DMS153 (cell line): ENCODE data around the gene SLC4A2.

Experiments
- DNase-seq: peaks from one replicate; lab custom pipeline; 2025; lab: John Stamatoyannopoulos, UW

SLC4A2 gene

GRCh38 chr7:151093748-151094147 is 34.4 kb downstream of the SLC4A2 start:
- no peak for DNase-seq

GRCh38 chr7:151094675-151095074 is 35.3 kb downstream of the SLC4A2 start:
- no peak for DNase-seq

- no peak for DNase-seq
These were observed 35.9 kb downstream of the SLC4A2 start for GRCh38 chr7:151095123-151095797.

GRCh38 chr7:151095828-151096475 is 36.6 kb downstream of the SLC4A2 start:
- no peak for DNase-seq

GRCh38 chr7:151099486-151100211 is 40.3 kb downstream of the SLC4A2 start:
- no peak for DNase-seq

GRCh38 chr7:151100921-151101320 is 41.5 kb downstream of the SLC4A2 start:
- no peak for DNase-seq

GRCh38 chr7:151101621-151102396 is 42.4 kb downstream of the SLC4A2 start:
- no peak for DNase-seq

GRCh38 chr7:151102991-151103390 is 43.6 kb downstream of the SLC4A2 start:
- no peak for DNase-seq

GRCh38 chr7:151103973-151104372 is 44.6 kb downstream of the SLC4A2 start:
- DNase-seq = no peak

- DNase-seq = no peak
These were observed 45.2 kb downstream of the SLC4A2 start for GRCh38 chr7:151104411-151105235.

- no peak for DNase-seq
These were observed 48.5 kb downstream of the SLC4A2 start for GRCh38 chr7:151107882-151108281.

- no peak for DNase-seq
These were observed 50.0 kb downstream of the SLC4A2 start for GRCh38 chr7:151109094-151110048.

GRCh38 chr7:151110236-151110940 is 51.0 kb downstream of the SLC4A2 start:
- DNase-seq = no peak

GRCh38 chr7:151110941-151111645 is 51.7 kb downstream of the SLC4A2 start:
- peak; percentile 18 for DNase-seq

GRCh38 chr7:151113344-151114150 is 54.2 kb downstream of the SLC4A2 start:
- DNase-seq = no peak

- no peak for DNase-seq
These were observed 55.0 kb downstream of the SLC4A2 start for GRCh38 chr7:151114151-151115090.
